A549 (cell line): ENCODE measurements around the gene GARNL3. TPM values are rescaled to one million over a fixed set of nuclear protein-coding genes. Genes with fewer than 3 reads are reported as not detected.

Experiments used
- ATAC-seq, 2 experiments: fragments of 200-7000 bp in 1 of 2; fragments of >200 bp in 1 of 2; cut with Nextera tagmentation in 1 of 2; cut with Tn5 transposase in 1 of 2; 3 replicates each; pipeline versions ENCODE4 v1.8.0 to v1.9.1; 2018 to 2020; ENCODE audit warnings: mild to moderate bottlenecking in 1 of 2, moderate library complexity in 1 of 2
- CTCF ChIA-PET: fragments of 300-600 bp; sonication (Branson Sonifier 250); formaldehyde crosslinking; extraction: SDS; loops from one replicate; lab custom pipeline; 2021; ENCODE audit warnings: antibody characterized with exemption, inconsistent platforms; lab: Yijun Ruan, JAX
- POLR2A ChIA-PET: fragments of 350-600 bp; formaldehyde crosslinking; extraction: SDS; loops from one replicate; lab custom pipeline; 2021; ENCODE audit warnings: antibody characterized with exemption, inconsistent platforms; lab: Yijun Ruan, JAX
- DNase-seq, 2 experiments: peaks; one replicate each; pipeline versions ENCODE4 v3.0.0 to v3.0.0-alpha.2; 2011 to 2016; ENCODE audit warnings: low read depth in 1 of 2, low spot score in 1 of 2
- FAIRE-seq: peaks from 2 replicates; lab custom pipeline; 2011; peaks lifted over from hg19 to GRCh38; lab: Jason Lieb, UNC
- H3K27ac ChIP-seq, 2 experiments: fragments of >200 bp; sonication (Bioruptor Twin); formaldehyde crosslinking; 3 replicates each; pipeline ENCODE4 v1.5.1; 2016 to 2017
- H3K4me1 ChIP-seq: fragments of >200 bp; sonication (Bioruptor Twin); formaldehyde crosslinking; 3 replicates; pipeline ENCODE4 v1.6.1; 2016
- H3K4me2 ChIP-seq: fragments of >200 bp; sonication (Bioruptor Twin); formaldehyde crosslinking; 3 replicates; pipeline ENCODE4 v1.6.1; 2016
- H3K4me3 ChIP-seq: fragments of >200 bp; sonication (Bioruptor Twin); formaldehyde crosslinking; 3 replicates; pipeline ENCODE4 v1.5.1; 2016
- H3K9me3 ChIP-seq: fragments of >200 bp; sonication (Bioruptor Twin); formaldehyde crosslinking; 3 replicates; pipeline ENCODE4 v1.6.1; 2016
- BHLHE40 ChIP-seq: IDR thresholded peaks from 2 replicates; pipeline ENCODE4 v1.6.1; 2012; ENCODE audit warnings: low read depth, low read length, inconsistent platforms
- CBX2 ChIP-seq: fragments of 200-600 bp; sonication (generic); IDR thresholded peaks from 2 replicates; pipeline ENCODE4 v1.6.1; 2016; ENCODE audit warnings: low read depth, mild to moderate bottlenecking, borderline replicate concordance
- CBX8 ChIP-seq: fragments of 200-600 bp; sonication (generic); IDR thresholded peaks from 2 replicates; pipeline ENCODE4 v1.6.1; 2016
- CHD4 ChIP-seq: fragments of 200-600 bp; sonication (generic); IDR thresholded peaks from 2 replicates; pipeline ENCODE4 v1.6.1; 2016; ENCODE audit warnings: antibody characterized with exemption, mild to moderate bottlenecking, borderline replicate concordance
- EHF ChIP-seq: fragments of 250-450 bp; sonication (Bioruptor Pico); IDR thresholded peaks from 2 replicates; pipeline ENCODE4 v1.5.0; 2020; ENCODE audit warnings: mild to moderate bottlenecking
- HES2 ChIP-seq: fragments of >200 bp; sonication (Bioruptor Twin); formaldehyde crosslinking; IDR thresholded peaks from 2 replicates; pipeline ENCODE4 v1.6.1; 2016
- HEYL ChIP-seq: fragments of 250-450 bp; sonication (Bioruptor Pico); IDR thresholded peaks from 2 replicates; pipeline ENCODE4 v1.8.0; 2021; ENCODE audit warnings: mild to moderate bottlenecking, moderate library complexity
- HOXA7 ChIP-seq: fragments of 250-450 bp; sonication (Bioruptor Pico); IDR thresholded peaks from 2 replicates; pipeline ENCODE4 v1.5.0; 2020; ENCODE audit warnings: mild to moderate bottlenecking, moderate library complexity
- JUNB ChIP-seq: fragments of >200 bp; sonication (Bioruptor Twin); formaldehyde crosslinking; IDR thresholded peaks from 2 replicates; pipeline ENCODE4 v1.6.1; 2016
- KDM1A ChIP-seq: fragments of 200-600 bp; sonication (generic); IDR thresholded peaks from 2 replicates; pipeline ENCODE4 v1.6.1; 2016; ENCODE audit warnings: low read depth, mild to moderate bottlenecking
- KDM5A ChIP-seq: fragments of 200-600 bp; sonication (generic); IDR thresholded peaks from 2 replicates; pipeline ENCODE4 v1.6.1; 2016; ENCODE audit warnings: antibody characterized with exemption, mild to moderate bottlenecking
- MAX ChIP-seq: IDR thresholded peaks from 2 replicates; pipeline ENCODE4 v1.6.1; 2012
- PHF8 ChIP-seq: fragments of 200-600 bp; sonication (generic); IDR thresholded peaks from 2 replicates; pipeline ENCODE4 v1.6.1; 2016; ENCODE audit warnings: low read depth, mild to moderate bottlenecking, antibody characterized with exemption, moderate library complexity, borderline replicate concordance
- POLR2A ChIP-seq: IDR thresholded peaks from 2 replicates; pipeline ENCODE4 v1.6.1; 2012; ENCODE audit warnings: mild to moderate bottlenecking, low read length
- RAD21 ChIP-seq, 2 experiments: fragments of >200 bp in 1 of 2; sonication (Bioruptor Twin) in 1 of 2; formaldehyde crosslinking in 1 of 2; IDR thresholded peaks in 1 of 2; conservative IDR thresholded peaks in 1 of 2; 2 replicates in 1 of 2; 3 replicates in 1 of 2; pipeline ENCODE4 v1.6.1; 2012 to 2018; ENCODE audit warnings: inconsistent platforms in 1 of 2
- RCOR1 ChIP-seq: fragments of 150-350 bp; IDR thresholded peaks from 2 replicates; pipeline ENCODE4 v1.6.1; 2014; ENCODE audit warnings: antibody characterized with exemption, low read length, low read depth
- SMC3 ChIP-seq: fragments of >200 bp; sonication (Bioruptor Twin); formaldehyde crosslinking; IDR thresholded peaks from 3 replicates; pipeline ENCODE4 v1.6.1; 2018; ENCODE audit warnings: inconsistent platforms
- SREBF2 ChIP-seq: fragments of 450-650 bp; IDR thresholded peaks from 2 replicates; pipeline ENCODE4 v1.6.1; 2014; ENCODE audit warnings: mild to moderate bottlenecking, moderate library complexity
- ZC3H11A ChIP-seq: fragments of 450-650 bp; IDR thresholded peaks from 2 replicates; pipeline ENCODE4 v1.6.1; 2014; ENCODE audit warnings: antibody characterized with exemption, mild to moderate bottlenecking
- ZFP36 ChIP-seq: fragments of 450-650 bp; IDR thresholded peaks from 2 replicates; pipeline ENCODE4 v1.6.1; 2014; ENCODE audit warnings: borderline replicate concordance; ENCODE audit not compliant: partially characterized antibody
- WGBS: methylation state at CpG from one replicate; pipeline ENCODE4 v1.1.6; 2017; ENCODE audit errors: missing lambda C conversion rate; 5-methylcytosine and 5-hydroxymethylcytosine counted together
- polyA plus RNA-seq, 4 experiments: library from polyadenylated mRNA; depleted of rRNA in 3 of 4; stranded (reverse); fragments of >200 nt; fragmentation: RNase III in 1 of 4; extraction: RNeasy Plus Mini Kit Qiagen cat#74134 plus additional on column Dnase treatment in 1 of 4; gene quantifications; 2 replicates in 3 of 4; 3 replicates in 1 of 4; pipeline ENCODE4 v1.2.3, GENCODE V29; 2011 to 2017
- TF ChIP-seq, protein P1 (sequence below): fragments of >200 bp; sonication (Bioruptor Twin); formaldehyde crosslinking; IDR thresholded peaks from 3 replicates; pipeline ENCODE4 v1.6.1; 2016
- TF ChIP-seq, protein P2 (sequence below): IDR thresholded peaks from 2 replicates; pipeline ENCODE4 v1.6.1; 2012
- TF ChIP-seq, protein P3 (sequence below): IDR thresholded peaks from 2 replicates; pipeline ENCODE4 v1.6.1; 2012; ENCODE audit warnings: low read depth, borderline replicate concordance

Gene GARNL3
- polyA plus RNA-seq, 2 of the 4 experiments (the other 2 are of a cell fraction): 2.9 to 5.1 TPM

DNA sequence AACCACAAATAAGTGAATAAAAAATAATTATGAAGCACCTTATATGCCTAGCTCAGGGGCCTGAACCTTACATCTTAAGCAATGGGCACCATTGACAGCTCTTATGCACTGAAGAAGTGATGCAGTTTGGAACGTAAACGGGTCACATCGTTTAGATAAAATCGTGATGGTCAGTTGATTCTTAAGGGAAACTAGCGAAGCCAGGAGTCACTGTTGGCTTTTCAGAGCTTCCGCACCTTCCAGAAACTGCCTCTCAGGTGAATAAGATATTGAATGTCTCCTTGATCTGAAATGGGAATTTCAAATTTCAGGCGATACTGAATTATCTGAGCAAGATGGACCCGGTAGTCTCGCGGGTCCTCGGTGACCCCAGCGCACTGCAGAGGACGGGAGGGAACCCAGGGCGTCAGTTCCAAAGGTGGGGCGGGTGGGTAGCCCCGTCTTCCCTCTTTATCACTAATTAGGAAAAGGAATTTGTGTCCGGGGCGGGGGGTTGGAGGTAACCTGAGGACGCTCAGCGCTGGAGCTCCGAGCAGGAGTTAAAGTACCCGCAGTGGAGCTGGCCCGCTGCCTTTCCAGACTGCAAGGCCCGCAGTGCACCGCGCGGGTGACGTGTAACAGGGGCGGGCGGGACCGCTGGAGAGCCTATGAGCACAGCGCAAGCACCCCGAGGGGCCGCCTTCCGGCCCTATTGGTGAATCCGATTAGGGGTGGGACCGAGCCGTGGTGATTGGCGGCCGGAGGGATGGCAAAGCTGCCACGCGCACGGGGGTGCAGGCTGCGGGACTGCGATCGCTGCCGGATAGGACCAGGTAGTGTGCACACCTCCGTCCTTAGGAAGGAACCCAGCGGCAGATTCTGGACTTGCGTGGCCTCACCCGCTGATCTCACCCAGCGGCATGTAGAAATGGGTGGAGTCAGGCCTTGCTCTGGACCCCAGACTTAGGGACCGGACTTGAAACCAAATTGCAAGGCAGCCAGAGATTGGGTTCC is 19.7 kb upstream of the GARNL3 start (continued):
- TF ChIP-seq SREBF2 (no peak), MAX (peak; percentile 86), CBX2 (no peak), ZFP36 (no peak)
- TF ChIP-seq, protein P1, sequence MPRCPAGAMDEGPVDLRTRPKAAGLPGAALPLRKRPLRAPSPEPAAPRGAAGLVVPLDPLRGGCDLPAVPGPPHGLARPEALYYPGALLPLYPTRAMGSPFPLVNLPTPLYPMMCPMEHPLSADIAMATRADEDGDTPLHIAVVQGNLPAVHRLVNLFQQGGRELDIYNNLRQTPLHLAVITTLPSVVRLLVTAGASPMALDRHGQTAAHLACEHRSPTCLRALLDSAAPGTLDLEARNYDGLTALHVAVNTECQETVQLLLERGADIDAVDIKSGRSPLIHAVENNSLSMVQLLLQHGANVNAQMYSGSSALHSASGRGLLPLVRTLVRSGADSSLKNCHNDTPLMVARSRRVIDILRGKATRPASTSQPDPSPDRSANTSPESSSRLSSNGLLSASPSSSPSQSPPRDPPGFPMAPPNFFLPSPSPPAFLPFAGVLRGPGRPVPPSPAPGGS: peak; percentile 86; the same call in 1 of the 3 replicates
- TF ChIP-seq, protein P2, sequence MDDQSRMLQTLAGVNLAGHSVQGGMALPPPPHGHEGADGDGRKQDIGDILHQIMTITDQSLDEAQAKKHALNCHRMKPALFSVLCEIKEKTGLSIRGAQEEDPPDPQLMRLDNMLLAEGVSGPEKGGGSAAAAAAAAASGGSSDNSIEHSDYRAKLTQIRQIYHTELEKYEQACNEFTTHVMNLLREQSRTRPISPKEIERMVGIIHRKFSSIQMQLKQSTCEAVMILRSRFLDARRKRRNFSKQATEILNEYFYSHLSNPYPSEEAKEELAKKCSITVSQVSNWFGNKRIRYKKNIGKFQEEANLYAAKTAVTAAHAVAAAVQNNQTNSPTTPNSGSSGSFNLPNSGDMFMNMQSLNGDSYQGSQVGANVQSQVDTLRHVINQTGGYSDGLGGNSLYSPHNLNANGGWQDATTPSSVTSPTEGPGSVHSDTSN: peak; percentile 89
- TF ChIP-seq, protein P3, sequence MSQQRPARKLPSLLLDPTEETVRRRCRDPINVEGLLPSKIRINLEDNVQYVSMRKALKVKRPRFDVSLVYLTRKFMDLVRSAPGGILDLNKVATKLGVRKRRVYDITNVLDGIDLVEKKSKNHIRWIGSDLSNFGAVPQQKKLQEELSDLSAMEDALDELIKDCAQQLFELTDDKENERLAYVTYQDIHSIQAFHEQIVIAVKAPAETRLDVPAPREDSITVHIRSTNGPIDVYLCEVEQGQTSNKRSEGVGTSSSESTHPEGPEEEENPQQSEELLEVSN: no peak

- 79% methylated on average over 8 of the region's 8 CpGs for WGBS
- TF ChIP-seq CBX8 (no peak), HEYL (CRISPR knock-in tag) (no peak), JUNB (no peak), BHLHE40 (no peak), RCOR1 (no peak), KDM1A (no peak), PHF8 (no peak), SMC3 (no peak), EHF (CRISPR knock-in tag) (no peak), RAD21 (conservative IDR thresholded peaks at IDR 0.05 in 1 of 2, IDR thresholded peaks at IDR 0.05 in 1 of 2) (no peak), HES2 (no peak), KDM5A (no peak), HOXA7 (CRISPR knock-in tag) (no peak)
- TF ChIP-seq, all 56 proteins: peak for 0
- Histone ChIP-seq H3K4me2 (peak overlapping the region; percentile 75), H3K27ac (peak overlapping the region; percentile 63 to 90), H3K4me1 (peaks cover 10% of the 10 kb centered on the region; the same call in 2 of the 3 replicates), H3K9me3 (no peaks in the 10 kb centered on the region), H3K4me3 (peak overlapping the region; percentile 62)
- no peak for FAIRE-seq
- ATAC-seq: no peak; a peak in 1 of 6 replicates
- DNase-seq: no peak
- ChIA-PET CTCF (interaction anchor here (0.9 kb wide), 1 partner anchor 151 kb away, joined by 4 read pairs; the partner anchor contains the start of gene SLC2A8), POLR2A (interaction anchor here (0.6 to 1.9 kb wide), 5 partner anchors 9 to 280 kb away, joined by 3 to 20 read pairs (median 9); partner anchors contain the start of genes SLC2A8 and ZNF79)
Observed at GRCh38 chr9:127245637-127246164, 18.9 kb upstream of the GARNL3 start.

- POLR2A ChIA-PET: interaction anchor here (0.6 kb wide), 1 partner anchor 612 kb away, joined by 5 read pairs; no protein-coding TSS in a partner anchor
- H3K4me1 ChIP-seq: peaks cover 10% of the 10 kb centered on the region; the same call in 2 of the 3 replicates
- TF ChIP-seq CHD4: no peak
- TF ChIP-seq POLR2A: no peak
- TF ChIP-seq ZC3H11A: no peak
- TF ChIP-seq, all 56 proteins: peak for 0
- Histone ChIP-seq H3K4me2 (no peak overlapping the region), H3K9me3 (no peaks in the 10 kb centered on the region), H3K27ac (no peak overlapping the region), H3K4me3 (no peak overlapping the region)
- CTCF ChIA-PET: interaction anchor here (1.2 to 1.4 kb wide), 2 partner anchors 34 to 48 kb away, joined by 4 read pairs; no protein-coding TSS in a partner anchor
- ATAC-seq (no peak), DNase-seq (no peak), FAIRE-seq (no peak)
- WGBS: 89% methylated on average over 3 of the region's 3 CpGs
Observed at GRCh38 chr9:127248241-127248640, 16.3 kb upstream of the GARNL3 start.
